GM12873 (cell line): Measurements from ENCODE around the gene DNM3.

Experiments used
- CTCF ChIP-seq: IDR thresholded peaks from 2 replicates; pipeline ENCODE4 v1.5.1; 2012; ENCODE audit warnings: low read depth, mild to moderate bottlenecking, moderate library complexity, low read length, control low read depth; ENCODE audit not compliant: insufficient read depth; ENCODE audit errors: missing control alignments

The DNM3 gene

GRCh38 chr1:172163498-172164215 lies 322.4 kb downstream of the DNM3 start:
- no peak for TF ChIP-seq CTCF

GRCh38 chr1:172165403-172165802 lies 324.1 kb downstream of the DNM3 start:
- no peak for TF ChIP-seq CTCF

GRCh38 chr1:172167796-172168596 lies 326.7 kb downstream of the DNM3 start:
- no peak for TF ChIP-seq CTCF

GRCh38 chr1:172168597-172168872 lies 327.2 kb downstream of the DNM3 start:
- no peak for TF ChIP-seq CTCF

GRCh38 chr1:172169836-172170235 lies 328.5 kb downstream of the DNM3 start:
- no peak for TF ChIP-seq CTCF

GRCh38 chr1:172172352-172172831 lies 331.1 kb downstream of the DNM3 start:
- TF ChIP-seq CTCF = no peak

GRCh38 chr1:172176206-172176605 lies 334.9 kb downstream of the DNM3 start:
- no peak for TF ChIP-seq CTCF
